ENCODE data around the gene SATB2. TPM values are rescaled to one million over a fixed set of nuclear protein-coding genes. Genes with fewer than 3 reads are reported as not detected.
A peak's percentile ranks its signal among the peaks of the same experiment; 100 is the strongest.

SATB2 gene
- total and polyA plus RNA-seq, 2 donors from 2014 or later: 1.3 to 17.5 TPM

- Histone ChIP-seq H3K9ac (ENCODE audit: low read length in 3 of 3) (no peak overlapping the region), H3K27ac (ENCODE audit: low read depth in 2 of 2, low read length in 2 of 2) (no peak overlapping the region), H3K4me3 (ENCODE audit: low read length in 3 of 3) (no peak overlapping the region), H3K36me3 (ENCODE audit: control insufficient read depth in 2 of 3, insufficient read depth in 3 of 3, low read length in 3 of 3) (no peaks in the 10 kb centered on the region), H3K4me1 (ENCODE audit: control insufficient read depth in 2 of 3, insufficient read depth in 2 of 3, low read depth in 1 of 3, low read length in 3 of 3) (peaks cover 0 to 13% (median 6%) of the 10 kb centered on the region in 3 donors), H3K27me3 (ENCODE audit: control insufficient read depth, insufficient read depth, low read length) (peaks cover 84% of the 10 kb centered on the region), H3K9me3 (ENCODE audit: control insufficient read depth in 2 of 3, insufficient read depth in 1 of 3, low read length in 3 of 3) (no peaks in the 10 kb centered on the region)
- intact Hi-C loops (cut with DNase I): no loop called here
- DNase-seq (peak in 2 of 5 donors; percentile 15 to 47), FAIRE-seq (no peak)
- TF ChIP-seq, protein P1, sequence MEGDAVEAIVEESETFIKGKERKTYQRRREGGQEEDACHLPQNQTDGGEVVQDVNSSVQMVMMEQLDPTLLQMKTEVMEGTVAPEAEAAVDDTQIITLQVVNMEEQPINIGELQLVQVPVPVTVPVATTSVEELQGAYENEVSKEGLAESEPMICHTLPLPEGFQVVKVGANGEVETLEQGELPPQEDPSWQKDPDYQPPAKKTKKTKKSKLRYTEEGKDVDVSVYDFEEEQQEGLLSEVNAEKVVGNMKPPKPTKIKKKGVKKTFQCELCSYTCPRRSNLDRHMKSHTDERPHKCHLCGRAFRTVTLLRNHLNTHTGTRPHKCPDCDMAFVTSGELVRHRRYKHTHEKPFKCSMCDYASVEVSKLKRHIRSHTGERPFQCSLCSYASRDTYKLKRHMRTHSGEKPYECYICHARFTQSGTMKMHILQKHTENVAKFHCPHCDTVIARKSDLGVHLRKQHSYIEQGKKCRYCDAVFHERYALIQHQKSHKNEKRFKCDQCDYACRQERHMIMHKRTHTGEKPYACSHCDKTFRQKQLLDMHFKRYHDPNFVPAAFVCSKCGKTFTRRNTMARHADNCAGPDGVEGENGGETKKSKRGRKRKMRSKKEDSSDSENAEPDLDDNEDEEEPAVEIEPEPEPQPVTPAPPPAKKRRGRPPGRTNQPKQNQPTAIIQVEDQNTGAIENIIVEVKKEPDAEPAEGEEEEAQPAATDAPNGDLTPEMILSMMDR (IDR thresholded peaks at IDR 0.05; ENCODE audit: borderline replicate concordance, extremely low read depth, insufficient read depth): no peak
Measured at GRCh38 chr2:199465988-199466691, 8.4 kb upstream of the SATB2 start.

DNA sequence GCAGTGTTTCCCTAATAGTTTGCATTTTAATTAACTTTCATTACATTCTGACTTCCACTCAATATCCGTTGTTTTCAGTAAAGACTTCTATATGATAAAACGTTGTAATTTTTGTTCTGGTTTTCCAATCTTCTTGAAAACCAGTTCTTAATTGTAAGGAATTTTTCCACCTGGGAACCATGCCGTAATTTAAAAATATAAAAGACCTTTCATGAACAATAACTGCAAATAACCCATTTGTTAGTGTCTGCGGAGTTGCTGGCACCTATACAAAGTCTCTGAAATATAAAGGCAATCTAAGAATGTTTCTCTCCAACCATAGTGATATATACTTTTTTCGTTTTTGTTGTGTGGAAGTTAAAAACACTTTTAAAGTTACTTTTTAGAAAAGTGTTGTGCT lies 7.7 kb upstream of the SATB2 start:
- DNase-seq (no peak), FAIRE-seq (no peak)
- Histone ChIP-seq H3K36me3 (ENCODE audit: control insufficient read depth in 2 of 3, insufficient read depth in 3 of 3, low read length in 3 of 3) (no peaks in the 10 kb centered on the region), H3K4me1 (ENCODE audit: control insufficient read depth in 2 of 3, insufficient read depth in 2 of 3, low read depth in 1 of 3, low read length in 3 of 3) (peaks cover 0 to 8% (median 6%) of the 10 kb centered on the region in 3 donors), H3K9ac (ENCODE audit: low read length in 3 of 3) (no peak overlapping the region), H3K9me3 (ENCODE audit: control insufficient read depth in 2 of 3, insufficient read depth in 1 of 3, low read length in 3 of 3) (no peaks in the 10 kb centered on the region), H3K4me3 (ENCODE audit: low read length in 3 of 3) (no peak overlapping the region), H3K27ac (ENCODE audit: low read depth in 2 of 2, low read length in 2 of 2) (no peak overlapping the region), H3K27me3 (ENCODE audit: control insufficient read depth, insufficient read depth, low read length) (peaks cover 86% of the 10 kb centered on the region)
- intact Hi-C loops (cut with DNase I): no loop called here
- TF ChIP-seq, protein P1 (IDR thresholded peaks at IDR 0.05; ENCODE audit: borderline replicate concordance, extremely low read depth, insufficient read depth): no peak

- intact Hi-C loops (cut with DNase I): no loop called here
- TF ChIP-seq, protein P1 (IDR thresholded peaks at IDR 0.05; ENCODE audit: borderline replicate concordance, extremely low read depth, insufficient read depth): no peak
- FAIRE-seq: no peak
- H3K9ac ChIP-seq (ENCODE audit: low read length in 3 of 3): no peak overlapping the region
- H3K4me3 ChIP-seq (ENCODE audit: low read length in 3 of 3): no peak overlapping the region
- H3K9me3 ChIP-seq (ENCODE audit: control insufficient read depth in 2 of 3, insufficient read depth in 1 of 3, low read length in 3 of 3): no peaks in the 10 kb centered on the region
- no peaks in the 10 kb centered on the region for H3K36me3 ChIP-seq (ENCODE audit: control insufficient read depth in 2 of 3, insufficient read depth in 3 of 3, low read length in 3 of 3)
- no peak overlapping the region for H3K27ac ChIP-seq (ENCODE audit: low read depth in 2 of 2, low read length in 2 of 2)
- peaks cover 85% of the 10 kb centered on the region for H3K27me3 ChIP-seq (ENCODE audit: control insufficient read depth, insufficient read depth, low read length)
- peaks cover 0 to 13% (median 12%) of the 10 kb centered on the region in 3 donors for H3K4me1 ChIP-seq (ENCODE audit: control insufficient read depth in 2 of 3, insufficient read depth in 2 of 3, low read depth in 1 of 3, low read length in 3 of 3)
- DNase-seq: peak in 3 of 5 donors; percentile 22 to 64 (median 54)
Measured at GRCh38 chr2:199464606-199465352, 7.0 kb upstream of the SATB2 start.

Data from kidney (tissue), 14 donors.